GM20000 (cell line): ENCODE data around the gene STIP1.

Experiments used
- DNase-seq: peaks from one replicate; pipeline ENCODE4 v3.0.0; 2012; ENCODE audit warnings: low spot score
- CTCF ChIP-seq: IDR thresholded peaks from 2 replicates; pipeline ENCODE4 v1.5.1; 2012; ENCODE audit warnings: mild to moderate bottlenecking, control low read depth; ENCODE audit errors: extremely low read depth, missing control alignments

The STIP1 gene

GRCh38 chr11:64241241-64241490 lies 55.2 kb downstream of the STIP1 start:
- TF ChIP-seq CTCF, result no peak
- DNase-seq, result no peak

- no peak for TF ChIP-seq CTCF
- DNase-seq, result peak; percentile 98
Measured at GRCh38 chr11:64241491-64242374, 55.8 kb downstream of the STIP1 start.

DNA sequence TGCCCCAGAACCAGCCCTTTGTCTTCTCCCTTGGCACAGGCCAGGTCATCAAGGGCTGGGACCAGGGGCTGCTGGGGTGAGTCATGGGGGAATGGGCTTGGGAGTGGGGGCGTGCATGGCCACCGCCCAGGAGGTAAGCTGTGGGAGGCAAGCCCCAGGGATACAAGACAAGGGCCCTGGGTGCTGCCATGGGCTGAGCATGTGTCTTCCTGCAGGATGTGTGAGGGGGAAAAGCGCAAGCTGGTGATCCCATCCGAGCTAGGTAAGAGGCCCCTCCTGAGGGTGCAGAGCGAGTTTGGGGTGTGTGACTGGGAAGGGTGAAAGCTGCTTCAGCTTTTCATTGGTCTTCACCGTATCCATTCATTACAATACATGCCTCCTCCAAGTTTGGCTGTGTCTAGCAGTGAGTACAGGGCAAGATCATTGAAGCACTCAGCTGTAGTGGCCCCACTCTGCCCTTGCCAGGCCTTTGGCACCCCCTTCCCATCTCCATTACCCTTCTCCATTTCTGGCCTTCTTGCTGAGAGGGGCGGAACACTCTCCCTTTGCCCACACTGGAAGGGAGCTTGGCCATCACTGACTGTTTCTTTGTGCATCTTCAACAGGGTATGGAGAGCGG lies 57.4 kb downstream of the STIP1 start:
- DNase-seq, result no peak

GRCh38 chr11:64244107-64244506 lies 58.1 kb downstream of the STIP1 start:
- TF ChIP-seq CTCF, result no peak
- no peak for DNase-seq

More for the DNA sequence above, 57.4 kb downstream of the STIP1 start:
- TF ChIP-seq CTCF, result no peak

GRCh38 chr11:64244966-64245365 lies 59.0 kb downstream of the STIP1 start:
- no peak for TF ChIP-seq CTCF
- no peak for DNase-seq

DNA sequence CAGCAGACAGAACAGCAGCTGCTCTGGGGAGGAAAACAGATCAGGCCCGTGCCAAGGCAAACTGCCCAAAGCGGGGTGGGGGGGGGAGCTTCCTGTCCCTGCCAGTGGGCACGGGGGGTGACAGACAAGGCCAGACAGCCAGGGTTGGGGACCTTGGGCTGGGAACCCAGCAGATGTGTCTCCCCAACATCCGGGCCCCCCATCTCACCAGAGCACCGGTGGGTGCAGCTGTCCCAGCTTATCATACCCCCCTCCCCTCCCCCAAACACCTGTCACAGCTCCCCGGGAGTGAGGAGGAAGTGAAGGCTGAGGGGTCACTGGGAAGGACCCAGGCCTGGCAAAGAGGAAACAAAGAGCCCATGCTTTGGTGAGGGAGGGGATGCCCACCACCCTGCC lies 59.4 kb downstream of the STIP1 start:
- no peak for DNase-seq

More for the DNA sequence above, 59.4 kb downstream of the STIP1 start:
- no peak for TF ChIP-seq CTCF
